Large intestine (tissue), 3 donors: ENCODE results near the gene ANKRD13C. TPM values are rescaled to one million over a fixed set of nuclear protein-coding genes. Genes with fewer than 3 reads are reported as not detected.
"Not testable (repeated sequence)": the region's sequence is repeated elsewhere in the genome, so short reads cannot be mapped to it uniquely, and the experiment has no call there.

Experiments used
- DNase-seq, 2 donors: peaks; one replicate each; pipeline versions ENCODE4 v3.0.0 to v3.0.0-alpha.2; 2013
- H3K27ac ChIP-seq: one replicate; pipeline ENCODE4 v1.5.1; 2013; ENCODE audit warnings: low read length
- H3K27me3 ChIP-seq: 2 replicates; pipeline ENCODE4 v1.6.1; 2013; ENCODE audit warnings: low read length; ENCODE audit not compliant: control insufficient read depth, insufficient read depth
- H3K36me3 ChIP-seq: 2 replicates; pipeline ENCODE4 v1.6.1; 2013; ENCODE audit warnings: low read length; ENCODE audit not compliant: control insufficient read depth, insufficient read depth
- H3K4me1 ChIP-seq: one replicate; pipeline ENCODE4 v1.6.1; 2013; ENCODE audit warnings: low read length; ENCODE audit not compliant: control insufficient read depth, insufficient read depth
- H3K4me3 ChIP-seq: one replicate; pipeline ENCODE4 v1.5.1; 2013; ENCODE audit warnings: low read length
- H3K9me3 ChIP-seq: one replicate; pipeline ENCODE4 v1.6.1; 2013; ENCODE audit warnings: mild to moderate bottlenecking, low read depth, low read length, moderate library complexity; ENCODE audit not compliant: control insufficient read depth
- WGBS: methylation state at CpG from one replicate; pipeline ENCODE4 v1.1.5; 2013; ENCODE audit warnings: low lambda C conversion rate; ENCODE audit not compliant: insufficient coverage; 5-methylcytosine and 5-hydroxymethylcytosine counted together
- polyA plus RNA-seq: library from polyadenylated mRNA; unstranded; fragments of 120-200 nt; gene quantifications from one replicate; pipeline ENCODE4 v1.2.1, GENCODE V29; 2013

The ANKRD13C gene
- polyA plus RNA-seq, 1 donor, result 19.0 TPM

- 60% methylated on average over 1 of the region's 6 CpGs for WGBS
- H3K4me3 ChIP-seq, result no peak overlapping the region
Measured at GRCh38 chr1:70385477-70385876, 31.0 kb upstream of the ANKRD13C start.

GRCh38 chr1:70384542-70384941 is 30.0 kb upstream of the ANKRD13C start:
- DNase-seq, result no peak
- Histone ChIP-seq H3K36me3 (no peaks in the 10 kb centered on the region), H3K4me1 (no peaks in the 10 kb centered on the region), H3K4me3 (no peak overlapping the region), H3K27me3 (no peaks in the 10 kb centered on the region), H3K9me3 (no peaks in the 10 kb centered on the region), H3K27ac (no peak overlapping the region)
- no CpG with 5 or more reads among the region's 2 CpGs for WGBS

More at GRCh38 chr1:70385477-70385876, 31.0 kb upstream of the ANKRD13C start:
- no peaks in the 10 kb centered on the region for H3K27me3 ChIP-seq
- H3K4me1 ChIP-seq, result no peaks in the 10 kb centered on the region
- H3K36me3 ChIP-seq, result no peaks in the 10 kb centered on the region
- no peak overlapping the region for H3K27ac ChIP-seq
- H3K9me3 ChIP-seq, result no peaks in the 10 kb centered on the region
- DNase-seq, result no peak

- Histone ChIP-seq H3K27ac (no peak overlapping the region), H3K4me3 (no peak overlapping the region), H3K9me3 (no peaks in the 10 kb centered on the region), H3K36me3 (no peaks in the 10 kb centered on the region), H3K27me3 (no peaks in the 10 kb centered on the region), H3K4me1 (no peaks in the 10 kb centered on the region)
- WGBS, result 100% methylated on average over 1 of the region's 3 CpGs
- no peak for DNase-seq
Measured at GRCh38 chr1:70383483-70383882, 29.0 kb upstream of the ANKRD13C start.

- no peak overlapping the region for H3K4me3 ChIP-seq
- H3K27ac ChIP-seq, result no peak overlapping the region
- no peak for DNase-seq
- H3K36me3 ChIP-seq, result no peaks in the 10 kb centered on the region
- no peaks in the 10 kb centered on the region for H3K4me1 ChIP-seq
- H3K9me3 ChIP-seq, result no peaks in the 10 kb centered on the region
- no peaks in the 10 kb centered on the region for H3K27me3 ChIP-seq
Measured at GRCh38 chr1:70382682-70383081, 28.2 kb upstream of the ANKRD13C start.

GRCh38 chr1:70376196-70376595 is 21.7 kb upstream of the ANKRD13C start:
- Histone ChIP-seq H3K27ac (no peak overlapping the region), H3K27me3 (no peaks in the 10 kb centered on the region), H3K4me1 (no peaks in the 10 kb centered on the region), H3K4me3 (no peak overlapping the region), H3K9me3 (no peaks in the 10 kb centered on the region), H3K36me3 (no peaks in the 10 kb centered on the region)
- no CpG with 5 or more reads among the region's 6 CpGs for WGBS
- DNase-seq, result no peak

GRCh38 chr1:70373580-70373979 is 19.1 kb upstream of the ANKRD13C start:
- no CpG with 5 or more reads among the region's 2 CpGs for WGBS

GRCh38 chr1:70372426-70372825 is 17.9 kb upstream of the ANKRD13C start:
- 100% methylated on average over 1 of the region's 4 CpGs for WGBS
- no peak overlapping the region for H3K4me3 ChIP-seq
- no peaks in the 10 kb centered on the region for H3K9me3 ChIP-seq
- no peaks in the 10 kb centered on the region for H3K4me1 ChIP-seq
- no peak overlapping the region for H3K27ac ChIP-seq
- no peaks in the 10 kb centered on the region for H3K27me3 ChIP-seq
- DNase-seq, result no peak
- no peaks in the 10 kb centered on the region for H3K36me3 ChIP-seq

More at GRCh38 chr1:70373580-70373979, 19.1 kb upstream of the ANKRD13C start:
- H3K36me3 ChIP-seq, H3K4me3 ChIP-seq, H3K27me3 ChIP-seq, H3K27ac ChIP-seq, DNase-seq, H3K4me1 ChIP-seq, H3K9me3 ChIP-seq: not testable (repeated sequence)

- not testable (repeated sequence) for H3K9me3 ChIP-seq, H3K36me3 ChIP-seq, DNase-seq, H3K27me3 ChIP-seq, H3K4me3 ChIP-seq, H3K4me1 ChIP-seq, H3K27ac ChIP-seq
- WGBS, result 100% methylated on average over 1 of the region's 3 CpGs
Measured at GRCh38 chr1:70371586-70371985, 17.1 kb upstream of the ANKRD13C start.

- not testable (repeated sequence) for H3K4me1 ChIP-seq, H3K9me3 ChIP-seq, DNase-seq, H3K27me3 ChIP-seq, H3K27ac ChIP-seq, H3K4me3 ChIP-seq, H3K36me3 ChIP-seq
- no CpG with 5 or more reads among the region's 5 CpGs for WGBS
Measured at GRCh38 chr1:70367397-70367796, 12.9 kb upstream of the ANKRD13C start.

- not testable (repeated sequence) for H3K27ac ChIP-seq
Measured at GRCh38 chr1:70366997-70367396, 12.5 kb upstream of the ANKRD13C start.

GRCh38 chr1:70366425-70366952 is 12.0 kb upstream of the ANKRD13C start:
- H3K36me3 ChIP-seq, DNase-seq, H3K9me3 ChIP-seq, H3K27ac ChIP-seq, H3K27me3 ChIP-seq, H3K4me1 ChIP-seq, H3K4me3 ChIP-seq: not testable (repeated sequence)
- WGBS, result 90% methylated on average over 2 of the region's 4 CpGs

More at GRCh38 chr1:70366997-70367396, 12.5 kb upstream of the ANKRD13C start:
- not testable (repeated sequence) for DNase-seq, H3K27me3 ChIP-seq, H3K9me3 ChIP-seq, H3K4me3 ChIP-seq, H3K36me3 ChIP-seq, H3K4me1 ChIP-seq
- WGBS, result no CpG with 5 or more reads among the region's 3 CpGs
